Hepatocyte (in vitro differentiated cells): Measurements from ENCODE around the gene DCT.

Experiments used
- CTCF ChIP-seq: fragments of 200-600 bp; sonication (generic); IDR thresholded peaks from 2 replicates; pipeline ENCODE4 v1.5.1; 2016; ENCODE audit warnings: antibody characterized with exemption, mild to moderate bottlenecking; ENCODE audit not compliant: poor library complexity
- EZH2 ChIP-seq: fragments of 200-600 bp; sonication (generic); IDR thresholded peaks from 2 replicates; pipeline ENCODE4 v1.6.1; 2016; ENCODE audit warnings: antibody characterized with exemption, mild to moderate bottlenecking, borderline replicate concordance
- EZH2phosphoT487 ChIP-seq: fragments of 200-600 bp; sonication (generic); IDR thresholded peaks from one replicate; pipeline ENCODE4 v1.6.1; 2018; ENCODE audit warnings: antibody characterized with exemption, mild to moderate bottlenecking, low read depth, moderate library complexity; ENCODE audit not compliant: unreplicated experiment, severe bottlenecking

GRCh38 chr13:94412870-94413597 lies 66.4 kb downstream of the DCT start:
- no peak for TF ChIP-seq EZH2phosphoT487
- TF ChIP-seq CTCF = no peak
- no peak for TF ChIP-seq EZH2
